ENCODE measurements around the gene SDR42E1. TPM values are rescaled to one million over a fixed set of nuclear protein-coding genes. Genes with fewer than 3 reads are reported as not detected.
A peak's percentile ranks its signal among the peaks of the same experiment; 100 is the strongest.

Gene SDR42E1
- total and polyA plus RNA-seq, 2 of the 13 experiments (the other 11 are each of a cell fraction or from before 2014, with no cell fraction given) = 0.01 to 0.13 TPM

- TF ChIP-seq GPBP1L1 (CRISPR knock-in tag; IDR thresholded peaks at IDR 0.05) (no peak), TEAD3 (CRISPR knock-in tag; optimal IDR thresholded peaks at IDR 0.05; ENCODE audit: borderline replicate concordance) (no peak), RERE (CRISPR knock-in tag; IDR thresholded peaks at IDR 0.05; ENCODE audit: low read depth) (peak; percentile 89), E2F2 (CRISPR knock-in tag; IDR thresholded peaks at IDR 0.05; ENCODE audit: borderline replicate concordance) (no peak), RNF2 (conservative IDR thresholded peaks at IDR 0.05; ENCODE audit: low read depth) (no peak), ZNF557 (CRISPR knock-in tag; IDR thresholded peaks at IDR 0.05) (no peak), ZNF431 (CRISPR knock-in tag; IDR thresholded peaks at IDR 0.05; ENCODE audit: borderline replicate concordance, low read depth) (no peak), HDAC6 (IDR thresholded peaks at IDR 0.05; ENCODE audit: low read depth, low read length) (no peak), ZNF24 (IDR thresholded peaks at IDR 0.05) (no peak), ATF3 (CRISPR knock-in tag; IDR thresholded peaks at IDR 0.05) (no peak), CTCF (CRISPR knock-in tag; IDR thresholded peaks at IDR 0.05) (no peak), KDM6A (CRISPR knock-in tag; IDR thresholded peaks at IDR 0.05; ENCODE audit: low read depth) (peak; percentile 79), SMAD9 (CRISPR knock-in tag; IDR thresholded peaks at IDR 0.05) (no peak), RARG (CRISPR knock-in tag; IDR thresholded peaks at IDR 0.05; ENCODE audit: low read depth) (no peak), RXRA (CRISPR knock-in tag; IDR thresholded peaks at IDR 0.05) (no peak), TAF15 (IDR thresholded peaks at IDR 0.05; ENCODE audit: low read depth, low read length, poor library complexity, severe bottlenecking) (no peak), ZNF816 (CRISPR knock-in tag; IDR thresholded peaks at IDR 0.05; ENCODE audit: borderline replicate concordance) (peak; percentile 60; the same call in 1 of the 2 replicates), ZNF468 (CRISPR knock-in tag; IDR thresholded peaks at IDR 0.05) (no peak)
Observed at GRCh38 chr16:82055728-82056549, 44.7 kb upstream of the SDR42E1 start (continued).
